GM19463 (cell line): ENCODE results near the gene MMP20.
A peak's percentile ranks its signal among the peaks of the same experiment; 100 is the strongest.
"Not testable (repeated sequence)": the region's sequence is repeated elsewhere in the genome, so short reads cannot be mapped to it uniquely, and the experiment has no call there.

Experiments
- ATAC-seq: cut with Tn5 transposase; IDR thresholded peaks from one replicate; pipeline ENCODE4 v1.9.1; 2021; ENCODE audit warnings: mild to moderate bottlenecking, moderate library complexity; ENCODE audit not compliant: unreplicated experiment

MMP20 gene

GRCh38 chr11:102625177-102625576, at the start of gene MMP20:
TSS of gene MMP20 (minus strand) at chr11:102625332. CDS start at chr11:102625319, 13 bp downstream.
- ATAC-seq = no peak

GRCh38 chr11:102669664-102670063, 44.5 kb upstream of the MMP20 start:
- ATAC-seq = peak; percentile 73

GRCh38 chr11:102666331-102666957, 41.3 kb upstream of the MMP20 start:
- peak; percentile 47 for ATAC-seq

- peak; percentile 64 for ATAC-seq
Measured at GRCh38 chr11:102664001-102664752, 39.0 kb upstream of the MMP20 start.

- ATAC-seq = no peak
Measured at GRCh38 chr11:102662607-102663006, 37.5 kb upstream of the MMP20 start.

- ATAC-seq = no peak
Measured at GRCh38 chr11:102661040-102661439, 35.9 kb upstream of the MMP20 start.

- no peak for ATAC-seq
Measured at GRCh38 chr11:102656528-102656927, 31.4 kb upstream of the MMP20 start.

GRCh38 chr11:102655547-102655946, 30.4 kb upstream of the MMP20 start:
- ATAC-seq = no peak

GRCh38 chr11:102654761-102655160, 29.6 kb upstream of the MMP20 start:
- no peak for ATAC-seq

GRCh38 chr11:102653744-102654291, 28.7 kb upstream of the MMP20 start:
- ATAC-seq = no peak

- no peak for ATAC-seq
Measured at GRCh38 chr11:102647430-102647829, 22.3 kb upstream of the MMP20 start.

- no peak for ATAC-seq
Measured at GRCh38 chr11:102643941-102644340, 18.8 kb upstream of the MMP20 start.

GRCh38 chr11:102640946-102641345, 15.8 kb upstream of the MMP20 start:
- ATAC-seq = no peak

- ATAC-seq = no peak
Measured at GRCh38 chr11:102639656-102640055, 14.5 kb upstream of the MMP20 start.

GRCh38 chr11:102637731-102638130, 12.6 kb upstream of the MMP20 start:
- ATAC-seq = no peak

- no peak for ATAC-seq
Measured at GRCh38 chr11:102633385-102634026, 8.4 kb upstream of the MMP20 start.

- ATAC-seq = no peak
Measured at GRCh38 chr11:102632026-102632425, 6.9 kb upstream of the MMP20 start.

GRCh38 chr11:102630598-102631448, 5.7 kb upstream of the MMP20 start:
- ATAC-seq = no peak

GRCh38 chr11:102629908-102630307, 4.8 kb upstream of the MMP20 start:
- ATAC-seq = not testable (repeated sequence)

- ATAC-seq = no peak
Measured at GRCh38 chr11:102626676-102627075, 1.5 kb upstream of the MMP20 start.

GRCh38 chr11:102623998-102624397, 1.1 kb downstream of the MMP20 start:
- no peak for ATAC-seq
